GM23338 (cell line): Measurements from ENCODE around the gene PGLYRP2. TPM values are rescaled to one million over a fixed set of nuclear protein-coding genes. Genes with fewer than 3 reads are reported as not detected.

Source experiments
- ATAC-seq: fragments of 200-7000 bp; cut with Tn5 transposase; 3 replicates; pipeline ENCODE4 v1.9.1; 2020
- DNase-seq: peaks from one replicate; pipeline ENCODE4 v3.0.0-alpha.2; 2015; ENCODE audit warnings: low spot score
- H2AFZ ChIP-seq: fragments of 200-600 bp; sonication (generic); 2 replicates; pipeline ENCODE4 v1.8.0; 2016; ENCODE audit warnings: antibody characterized with exemption, mild to moderate bottlenecking, moderate library complexity
- H3F3A ChIP-seq: fragments of 200-600 bp; sonication (generic); replicated peaks from 2 replicates; pipeline ENCODE4 v1.8.0; 2017; ENCODE audit warnings: antibody characterized with exemption, mixed run types, low read depth
- H3K27ac ChIP-seq: fragments of 200-600 bp; sonication (generic); 2 replicates; pipeline ENCODE4 v1.6.1; 2016; ENCODE audit warnings: low read depth
- H3K27me3 ChIP-seq: fragments of 200-600 bp; sonication (generic); 2 replicates; pipeline ENCODE4 v1.8.0; 2016; ENCODE audit warnings: mild to moderate bottlenecking, mixed run types, moderate library complexity; ENCODE audit not compliant: insufficient read depth
- H3K36me3 ChIP-seq: fragments of 200-600 bp; sonication (generic); 2 replicates; pipeline ENCODE4 v1.8.0; 2016; ENCODE audit warnings: mild to moderate bottlenecking; ENCODE audit not compliant: insufficient read depth
- H3K4me1 ChIP-seq: fragments of 200-600 bp; sonication (generic); 2 replicates; pipeline ENCODE4 v1.8.0; 2016; ENCODE audit warnings: mild to moderate bottlenecking, moderate library complexity; ENCODE audit not compliant: insufficient read depth
- H3K4me2 ChIP-seq: fragments of 200-600 bp; sonication (generic); 2 replicates; pipeline ENCODE4 v1.7.1; 2017; ENCODE audit warnings: mixed run types
- H3K4me3 ChIP-seq: fragments of 200-600 bp; sonication (generic); 2 replicates; pipeline ENCODE4 v1.6.1; 2016; ENCODE audit warnings: mixed run types
- H3K79me2 ChIP-seq: fragments of 200-600 bp; sonication (generic); replicated peaks from 2 replicates; pipeline ENCODE4 v1.8.0; 2017; ENCODE audit warnings: mild to moderate bottlenecking; ENCODE audit not compliant: insufficient read depth
- H3K9me2 ChIP-seq: fragments of 200-600 bp; sonication (generic); 2 replicates; pipeline ENCODE4 v1.8.0; 2017; ENCODE audit not compliant: insufficient read depth
- H4K20me1 ChIP-seq: fragments of 200-600 bp; sonication (generic); replicated peaks from 2 replicates; pipeline ENCODE4 v1.8.0; 2017; ENCODE audit warnings: mild to moderate bottlenecking; ENCODE audit not compliant: insufficient read depth
- H3K27ac Mint-ChIP-seq: 2 replicates; pipeline ENCODE4 v1.8.0; 2020; ENCODE audit warnings: inconsistent platforms, mild to moderate bottlenecking, moderate library complexity, mixed read lengths
- H3K27me3 Mint-ChIP-seq: 3 replicates; pipeline ENCODE4 v1.8.0; 2022; ENCODE audit warnings: low read depth, mild to moderate bottlenecking, moderate library complexity, mixed read lengths, inconsistent platforms; ENCODE audit not compliant: insufficient read depth, poor library complexity
- H3K36me3 Mint-ChIP-seq: 3 replicates; pipeline ENCODE4 v1.8.0; 2021; ENCODE audit warnings: low read depth, mild to moderate bottlenecking, inconsistent platforms, moderate library complexity, mixed read lengths
- H3K4me1 Mint-ChIP-seq: 3 replicates; pipeline ENCODE4 v1.8.0; 2020; ENCODE audit warnings: mild to moderate bottlenecking, inconsistent platforms, mixed read lengths
- H3K4me3 Mint-ChIP-seq: 3 replicates; pipeline ENCODE4 v1.8.0; 2021; ENCODE audit warnings: moderate library complexity, mild to moderate bottlenecking, inconsistent platforms, mixed read lengths
- H3K9me3 Mint-ChIP-seq: 3 replicates; pipeline ENCODE4 v1.8.0; 2020; ENCODE audit warnings: moderate library complexity, mild to moderate bottlenecking, inconsistent platforms, mixed read lengths
- CREB1 ChIP-seq: fragments of 250-450 bp; sonication (Bioruptor Pico); IDR thresholded peaks from 2 replicates; pipeline ENCODE4 v1.5.0; 2020; ENCODE audit warnings: low read depth, mild to moderate bottlenecking, moderate library complexity
- CTCF ChIP-seq, 2 experiments: fragments of 200-600 bp in 1 of 2; sonication (generic) in 1 of 2; conservative IDR thresholded peaks; 2 replicates each; pipeline versions ENCODE4 v1.5.1 to v1.6.1; 2016 to 2017; ENCODE audit warnings: antibody characterized with exemption in 2 of 2, low read depth in 2 of 2, mild to moderate bottlenecking in 2 of 2, moderate library complexity in 1 of 2
- ETS1 ChIP-seq: IDR thresholded peaks from 2 replicates; pipeline ENCODE4 v1.6.1; 2016; ENCODE audit warnings: antibody characterized with exemption
- EZH2 ChIP-seq: fragments of 200-600 bp; sonication (generic); IDR thresholded peaks from one replicate; pipeline ENCODE4 v1.8.0; 2017; ENCODE audit warnings: antibody characterized with exemption, mild to moderate bottlenecking, low read depth; ENCODE audit not compliant: unreplicated experiment
- JUNB ChIP-seq: IDR thresholded peaks from one replicate; pipeline ENCODE4 v1.6.1; 2016; ENCODE audit warnings: antibody characterized with exemption; ENCODE audit not compliant: unreplicated experiment
- POLR2AphosphoS5 ChIP-seq: IDR thresholded peaks from 2 replicates; pipeline ENCODE4 v1.6.1; 2016; ENCODE audit warnings: antibody characterized with exemption, low read depth
- STAT1 ChIP-seq: IDR thresholded peaks from one replicate; pipeline ENCODE4 v1.6.1; 2016; ENCODE audit warnings: antibody characterized with exemption; ENCODE audit not compliant: unreplicated experiment
- ZNF114 ChIP-seq: fragments of 250-450 bp; sonication (Bioruptor Pico); IDR thresholded peaks from 2 replicates; pipeline ENCODE4 v1.5.0; 2020; ENCODE audit warnings: mild to moderate bottlenecking, moderate library complexity
- ZNF331 ChIP-seq: fragments of 250-450 bp; sonication (Bioruptor Pico); IDR thresholded peaks from 2 replicates; pipeline ENCODE4 v1.5.0; 2020; ENCODE audit warnings: low read depth, mild to moderate bottlenecking, moderate library complexity
- ZNF462 ChIP-seq: fragments of 250-450 bp; sonication (Bioruptor Pico); IDR thresholded peaks from 2 replicates; pipeline ENCODE4 v1.5.0; 2020; ENCODE audit warnings: mild to moderate bottlenecking, moderate library complexity
- polyA plus RNA-seq: library from polyadenylated mRNA; unstranded; fragments of >200 nt; fragmentation: Nextera tagmentation; extraction: Ambion mirVana; gene quantifications from 2 replicates; pipeline ENCODE4 v1.2.1, GENCODE V29; 2016
- total RNA-seq: library from RNA; depleted of rRNA; stranded (reverse); fragments of >200 nt; shearing (Covaris generic); gene quantifications from 2 replicates; pipeline ENCODE4 v1.2.3, GENCODE V29; 2014

The PGLYRP2 gene
- total and polyA plus RNA-seq, 2 experiments from 2014 or later = not detected

- TF ChIP-seq ZNF114 (CRISPR knock-in tag) = no peak
- no peak for TF ChIP-seq CREB1 (CRISPR knock-in tag)
- TF ChIP-seq CTCF (conservative IDR thresholded peaks at IDR 0.05; ENCODE audit: low read depth in 2 of 2) = no peak
- no peak for TF ChIP-seq EZH2
- no peak for TF ChIP-seq JUNB
Observed at GRCh38 chr19:15517778-15518177, 38.5 kb upstream of the PGLYRP2 start.

GRCh38 chr19:15516363-15516762 lies 37.1 kb upstream of the PGLYRP2 start:
- Histone ChIP-seq H3K4me2 (no peak overlapping the region), H3K36me3 (no peaks in the 10 kb centered on the region), H3K4me1 (no peaks in the 10 kb centered on the region), H3K4me3 (no peak overlapping the region), H2AFZ (no peak overlapping the region), H3F3A (no peaks in the 10 kb centered on the region), H3K9me2 (no peaks in the 10 kb centered on the region), H3K27me3 (no peaks in the 10 kb centered on the region), H3K27ac (no peak overlapping the region), H3K79me2 (no peaks in the 10 kb centered on the region), H4K20me1 (no peaks in the 10 kb centered on the region)
- no peak overlapping the region for H3K4me3 Mint-ChIP-seq
- ATAC-seq = no peak
- H3K9me3 Mint-ChIP-seq = peaks cover 95% of the 10 kb centered on the region
- peaks cover 8% of the 10 kb centered on the region for H3K27me3 Mint-ChIP-seq
- peaks cover 33% of the 10 kb centered on the region for H3K36me3 Mint-ChIP-seq
- no peak for DNase-seq
- H3K4me1 Mint-ChIP-seq = no peaks in the 10 kb centered on the region
- TF ChIP-seq EZH2 = no peak
- TF ChIP-seq ZNF331 (CRISPR knock-in tag) = no peak
- no peak for TF ChIP-seq POLR2AphosphoS5
- no peak for TF ChIP-seq JUNB
- no peak for TF ChIP-seq ZNF462 (CRISPR knock-in tag)
- no peak for TF ChIP-seq ETS1
- no peak for TF ChIP-seq STAT1
- no peak for TF ChIP-seq ZNF114 (CRISPR knock-in tag)
- no peak for TF ChIP-seq CREB1 (CRISPR knock-in tag)
- no peak overlapping the region for H3K27ac Mint-ChIP-seq

More at GRCh38 chr19:15517778-15518177, 38.5 kb upstream of the PGLYRP2 start:
- Histone ChIP-seq H3F3A (no peaks in the 10 kb centered on the region), H3K4me1 (no peaks in the 10 kb centered on the region), H3K27ac (no peak overlapping the region), H3K36me3 (no peaks in the 10 kb centered on the region), H4K20me1 (no peaks in the 10 kb centered on the region), H3K4me2 (no peak overlapping the region), H2AFZ (no peak overlapping the region), H3K27me3 (no peaks in the 10 kb centered on the region), H3K9me2 (no peaks in the 10 kb centered on the region), H3K79me2 (no peaks in the 10 kb centered on the region), H3K4me3 (no peak overlapping the region)
- Mint-ChIP-seq H3K27me3 (peaks cover 8% of the 10 kb centered on the region), H3K27ac (no peak overlapping the region), H3K4me3 (no peak overlapping the region), H3K36me3 (peaks cover 31% of the 10 kb centered on the region), H3K4me1 (no peaks in the 10 kb centered on the region), H3K9me3 (peaks cover 95% of the 10 kb centered on the region)
- no peak for DNase-seq
- ATAC-seq = no peak
